ENCODE data around the gene OPCML. TPM values are rescaled to one million over a fixed set of nuclear protein-coding genes. Genes with fewer than 3 reads are reported as not detected.

Gene OPCML
- total RNA-seq, 1 experiment from 2014 or later, result 0.02 TPM

- no peak for DNase-seq (ENCODE audit: low read depth)
These were observed 860.4 kb downstream of the OPCML start for GRCh38 chr11:132671851-132672370.

- no peak for DNase-seq (ENCODE audit: low read depth)
These were observed 861.2 kb downstream of the OPCML start for GRCh38 chr11:132670921-132671675.

GRCh38 chr11:132669949-132670348, 862.4 kb downstream of the OPCML start:
- no peak for DNase-seq (ENCODE audit: low read depth)

GRCh38 chr11:132665205-132665604, 867.1 kb downstream of the OPCML start:
- DNase-seq (ENCODE audit: low read depth), result no peak

- peak; percentile 22 for DNase-seq (ENCODE audit: low read depth)
These were observed 873.6 kb downstream of the OPCML start for GRCh38 chr11:132658696-132659095.

GRCh38 chr11:132658004-132658403, 874.3 kb downstream of the OPCML start:
- DNase-seq (ENCODE audit: low read depth), result no peak

- DNase-seq (ENCODE audit: low read depth), result no peak
These were observed 877.0 kb downstream of the OPCML start for GRCh38 chr11:132655187-132655855.

- DNase-seq (ENCODE audit: low read depth), result no peak
These were observed 879.1 kb downstream of the OPCML start for GRCh38 chr11:132653237-132653636.

GRCh38 chr11:132650969-132651720, 881.2 kb downstream of the OPCML start:
- DNase-seq (ENCODE audit: low read depth), result no peak

- no peak for DNase-seq (ENCODE audit: low read depth)
These were observed 883.0 kb downstream of the OPCML start for GRCh38 chr11:132649277-132649676.

GRCh38 chr11:132648851-132649250, 883.5 kb downstream of the OPCML start:
- peak; percentile 46 for DNase-seq (ENCODE audit: low read depth)

- DNase-seq (ENCODE audit: low read depth), result no peak
These were observed 885.4 kb downstream of the OPCML start for GRCh38 chr11:132646890-132647289.

- DNase-seq (ENCODE audit: low read depth), result no peak
These were observed 887.6 kb downstream of the OPCML start for GRCh38 chr11:132644520-132645239.

- DNase-seq (ENCODE audit: low read depth), result no peak
These were observed 889.1 kb downstream of the OPCML start for GRCh38 chr11:132643239-132643638.

GRCh38 chr11:132640952-132641351, 891.3 kb downstream of the OPCML start:
- DNase-seq (ENCODE audit: low read depth), result no peak

- no peak for DNase-seq (ENCODE audit: low read depth)
These were observed 892.3 kb downstream of the OPCML start for GRCh38 chr11:132639986-132640385.

GRCh38 chr11:132639403-132639802, 892.9 kb downstream of the OPCML start:
- no peak for DNase-seq (ENCODE audit: low read depth)

- DNase-seq (ENCODE audit: low read depth), result no peak
These were observed 893.9 kb downstream of the OPCML start for GRCh38 chr11:132638423-132638822.

- DNase-seq (ENCODE audit: low read depth), result no peak
These were observed 895.8 kb downstream of the OPCML start for GRCh38 chr11:132636523-132636922.

GRCh38 chr11:132632641-132633124, 899.6 kb downstream of the OPCML start:
- peak; percentile 97 for DNase-seq (ENCODE audit: low read depth)

GRCh38 chr11:132631989-132632388, 900.3 kb downstream of the OPCML start:
- DNase-seq (ENCODE audit: low read depth), result peak; percentile 54

Measured in M059J (cell line).